PC-9 (cell line): ENCODE measurements around the gene ARID4B. TPM values are rescaled to one million over a fixed set of nuclear protein-coding genes. Genes with fewer than 3 reads are reported as not detected.
A peak's percentile ranks its signal among the peaks of the same experiment; 100 is the strongest.

Source experiments
- BruUV-seq: library from RNA; stranded (reverse); fragments of 400-500 nt; replicated peaks from 2 replicates; lab custom pipeline; 2021; lab: Mats Ljungman, UMichigan
- CTCF ChIA-PET: fragments of 300-600 bp; sonication (Branson Sonifier 250); formaldehyde crosslinking; loops from one replicate; lab custom pipeline; 2022; ENCODE audit warnings: antibody characterized with exemption; lab: Charles Lee
- POLR2A ChIA-PET: fragments of 300-600 bp; sonication (Branson Sonifier 250); formaldehyde crosslinking; loops from one replicate; lab custom pipeline; 2022; ENCODE audit warnings: antibody characterized with exemption; ENCODE audit not compliant: unreplicated experiment; lab: Charles Lee
- DNase-seq, 2 experiments: peaks; one replicate each; pipeline versions ENCODE4 v3.0.0 to v3.0.0-alpha.2; 2015 to 2022; ENCODE audit warnings: mixed read lengths in 1 of 2
- H2AFZ ChIP-seq: fragments of 200-600 bp; sonication (generic); 2 replicates; pipeline ENCODE4 v1.8.1; 2017; ENCODE audit warnings: antibody characterized with exemption
- H3F3A ChIP-seq: fragments of 200-600 bp; sonication (generic); 2 replicates; pipeline ENCODE4 v1.8.1; 2017; ENCODE audit warnings: antibody characterized with exemption, mild to moderate bottlenecking, low read depth; ENCODE audit not compliant: insufficient read depth
- H3K27ac ChIP-seq: fragments of 200-600 bp; sonication (generic); 2 replicates; pipeline ENCODE4 v1.6.1; 2016; ENCODE audit warnings: mixed run types
- H3K27me3 ChIP-seq: fragments of 200-600 bp; sonication (generic); 2 replicates; pipeline ENCODE4 v1.6.1; 2016; ENCODE audit warnings: low read depth, mixed run types; ENCODE audit not compliant: insufficient read depth
- H3K36me3 ChIP-seq: fragments of 200-600 bp; sonication (generic); 2 replicates; pipeline ENCODE4 v1.6.1; 2016; ENCODE audit warnings: low read depth, mixed run types
- H3K4me1 ChIP-seq: fragments of 200-600 bp; sonication (generic); replicated peaks from 2 replicates; pipeline ENCODE4 v1.6.1; 2016; ENCODE audit warnings: mixed run types; ENCODE audit not compliant: insufficient read depth
- H3K4me2 ChIP-seq: fragments of 200-600 bp; sonication (generic); 2 replicates; pipeline ENCODE4 v1.6.1; 2017; ENCODE audit warnings: mixed run types
- H3K4me3 ChIP-seq: fragments of 200-600 bp; sonication (generic); 2 replicates; pipeline ENCODE4 v1.6.1; 2016; ENCODE audit warnings: mixed run types
- H3K79me2 ChIP-seq: fragments of 200-600 bp; sonication (generic); 2 replicates; pipeline ENCODE4 v1.6.1; 2017; ENCODE audit warnings: low read depth, mixed run types
- H3K9me2 ChIP-seq: fragments of 200-600 bp; sonication (generic); 2 replicates; pipeline ENCODE4 v1.8.1; 2017; ENCODE audit warnings: mild to moderate bottlenecking; ENCODE audit not compliant: insufficient read depth
- H3K9me3 ChIP-seq: fragments of 200-600 bp; sonication (generic); 2 replicates; pipeline ENCODE4 v1.8.1; 2016; ENCODE audit warnings: low read depth; ENCODE audit not compliant: insufficient read depth
- H4K20me1 ChIP-seq: fragments of 200-600 bp; sonication (generic); 2 replicates; pipeline ENCODE4 v1.8.1; 2017; ENCODE audit not compliant: insufficient read depth
- EZH2 ChIP-seq: fragments of 200-600 bp; sonication (generic); IDR thresholded peaks from 2 replicates; pipeline ENCODE4 v1.8.0; 2017; ENCODE audit warnings: antibody characterized with exemption, low read depth
- intact Hi-C: fragments of 100-400 bp; cut with micrococcal nuclease; formaldehyde crosslinking; loops from one replicate; pipeline ENCODE4 v1.10.0; 2022; ENCODE audit not compliant: unreplicated experiment
- total RNA-seq: library from RNA; stranded (reverse); gene quantifications from 2 replicates; pipeline ENCODE4 v1.2.3, GENCODE V29; 2021
- TF ChIP-seq, protein P1 (sequence below): fragments of 200-600 bp; sonication (generic); conservative IDR thresholded peaks from 2 replicates; pipeline ENCODE4 v1.6.1; 2017; ENCODE audit warnings: mixed run types, antibody characterized with exemption, mild to moderate bottlenecking, moderate library complexity

The ARID4B gene
- total RNA-seq, 1 experiment from 2014 or later: 47.1 TPM

DNA sequence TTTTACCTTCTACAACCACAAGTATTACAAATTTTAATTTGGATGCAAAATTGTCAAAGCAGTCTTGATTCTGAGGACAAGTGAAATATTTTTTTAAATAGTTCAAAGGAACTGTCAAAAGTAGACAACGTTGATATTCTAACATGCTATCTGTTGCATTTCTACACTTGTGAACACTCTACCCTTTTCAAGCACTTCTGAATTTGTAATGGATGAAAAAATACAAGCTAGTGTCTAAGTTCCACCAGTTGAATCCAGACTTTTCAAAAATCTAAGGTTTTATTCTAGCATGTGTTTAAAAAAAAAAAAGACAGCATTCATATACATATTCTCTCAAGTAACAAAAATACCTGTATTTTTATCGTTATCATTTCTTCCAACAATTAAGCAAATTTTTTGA, 2.1 kb downstream of the ARID4B start:
- Histone ChIP-seq H3K4me3 (peak overlapping the region; percentile 89), H4K20me1 (peaks cover 37% of the 10 kb centered on the region), H3K9me2 (no peaks in the 10 kb centered on the region), H2AFZ (no peak overlapping the region), H3K27me3 (no peaks in the 10 kb centered on the region), H3F3A (peaks cover 16% of the 10 kb centered on the region), H3K9me3 (no peaks in the 10 kb centered on the region), H3K79me2 (peaks cover 89% of the 10 kb centered on the region), H3K4me2 (peak overlapping the region; percentile 94), H3K36me3 (peaks cover 18% of the 10 kb centered on the region; the same call in 1 of the 2 replicates), H3K27ac (no peak overlapping the region), H3K4me1 (peaks cover 29% of the 10 kb centered on the region)
- intact Hi-C loops: loop anchor here (5.0 to 10.0 kb wide), 3 partner anchors 164 to 954 kb away; partner anchors contain the start of genes COA6, RBM34 and TOMM20
- DNase-seq: no peak
- CTCF ChIA-PET: interaction anchor here (0.6 kb wide), 2 partner anchors 15 to 37 kb away, joined by 3 to 4 read pairs; no protein-coding TSS in a partner anchor
- POLR2A ChIA-PET: interaction anchor here (0.6 kb wide), 2 partner anchors 62 to 914 kb away, joined by 5 to 6 read pairs; no protein-coding TSS in a partner anchor
- no peak for TF ChIP-seq EZH2
- TF ChIP-seq, protein P1, sequence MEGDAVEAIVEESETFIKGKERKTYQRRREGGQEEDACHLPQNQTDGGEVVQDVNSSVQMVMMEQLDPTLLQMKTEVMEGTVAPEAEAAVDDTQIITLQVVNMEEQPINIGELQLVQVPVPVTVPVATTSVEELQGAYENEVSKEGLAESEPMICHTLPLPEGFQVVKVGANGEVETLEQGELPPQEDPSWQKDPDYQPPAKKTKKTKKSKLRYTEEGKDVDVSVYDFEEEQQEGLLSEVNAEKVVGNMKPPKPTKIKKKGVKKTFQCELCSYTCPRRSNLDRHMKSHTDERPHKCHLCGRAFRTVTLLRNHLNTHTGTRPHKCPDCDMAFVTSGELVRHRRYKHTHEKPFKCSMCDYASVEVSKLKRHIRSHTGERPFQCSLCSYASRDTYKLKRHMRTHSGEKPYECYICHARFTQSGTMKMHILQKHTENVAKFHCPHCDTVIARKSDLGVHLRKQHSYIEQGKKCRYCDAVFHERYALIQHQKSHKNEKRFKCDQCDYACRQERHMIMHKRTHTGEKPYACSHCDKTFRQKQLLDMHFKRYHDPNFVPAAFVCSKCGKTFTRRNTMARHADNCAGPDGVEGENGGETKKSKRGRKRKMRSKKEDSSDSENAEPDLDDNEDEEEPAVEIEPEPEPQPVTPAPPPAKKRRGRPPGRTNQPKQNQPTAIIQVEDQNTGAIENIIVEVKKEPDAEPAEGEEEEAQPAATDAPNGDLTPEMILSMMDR: no peak
- no TSS peak for BruUV-seq

DNA sequence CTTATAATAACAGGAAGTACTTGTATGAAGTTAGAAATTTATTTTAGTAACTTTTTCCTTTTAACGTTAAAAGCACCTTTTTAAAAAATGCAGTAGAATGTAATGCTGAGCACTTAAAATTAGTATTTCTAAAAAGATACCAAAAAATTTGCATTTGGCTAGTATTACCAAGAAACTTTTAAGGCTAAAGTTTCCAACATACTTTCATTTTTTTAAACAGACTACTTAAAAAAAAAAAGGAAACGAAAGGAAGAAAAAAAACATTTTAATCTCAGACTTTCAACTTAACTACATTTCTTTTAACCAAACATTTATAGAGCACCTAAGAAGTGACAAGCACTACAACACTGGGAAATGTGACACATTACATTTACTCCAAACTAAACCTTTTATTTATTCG, 2.8 kb downstream of the ARID4B start:
- Histone ChIP-seq H3K36me3 (peaks cover 18% of the 10 kb centered on the region; the same call in 1 of the 2 replicates), H4K20me1 (peaks cover 39% of the 10 kb centered on the region), H3K27ac (no peak overlapping the region), H3K27me3 (no peaks in the 10 kb centered on the region), H3K9me2 (no peaks in the 10 kb centered on the region), H3K79me2 (peaks cover 89% of the 10 kb centered on the region), H3K4me1 (peaks cover 26% of the 10 kb centered on the region), H3K4me2 (peak overlapping the region; percentile 94), H3K9me3 (no peaks in the 10 kb centered on the region), H3F3A (peaks cover 14% of the 10 kb centered on the region), H2AFZ (no peak overlapping the region), H3K4me3 (peak overlapping the region; percentile 89; the same call in 1 of the 2 replicates)
- no peak for TF ChIP-seq EZH2
- TF ChIP-seq, protein P1: no peak
- no TSS peak for BruUV-seq
- CTCF ChIA-PET: no interaction called here
- POLR2A ChIA-PET: no interaction called here
- intact Hi-C loops: loop anchor here (5.0 to 10.0 kb wide), 3 partner anchors 163 to 953 kb away; partner anchors contain the start of genes COA6, RBM34 and TOMM20
- DNase-seq: no peak

- ChIA-PET CTCF (interaction anchor here (0.6 kb wide), 1 partner anchor 69 kb away, joined by 5 read pairs; no protein-coding TSS in a partner anchor), POLR2A (no interaction called here)
- intact Hi-C loops: loop anchor here (10.0 kb wide), 1 partner anchor 199 kb away; the partner anchor contains the start of gene TOMM20
- peaks cover 5% of the 10 kb centered on the region for H3F3A ChIP-seq
- H2AFZ ChIP-seq: no peak overlapping the region
- H3K4me3 ChIP-seq: no peak overlapping the region
- no peaks in the 10 kb centered on the region for H3K9me2 ChIP-seq
- H3K27ac ChIP-seq: no peak overlapping the region
- BruUV-seq: no TSS peak
- H4K20me1 ChIP-seq: peaks cover 39% of the 10 kb centered on the region
- peaks cover 21% of the 10 kb centered on the region; the same call in 1 of the 2 replicates for H3K36me3 ChIP-seq
- peaks cover 89% of the 10 kb centered on the region for H3K79me2 ChIP-seq
- peaks cover 26% of the 10 kb centered on the region for H3K4me1 ChIP-seq
- DNase-seq: no peak
- peak overlapping the region; percentile 94; the same call in 1 of the 2 replicates for H3K4me2 ChIP-seq
- TF ChIP-seq, protein P1: no peak
- no peak for TF ChIP-seq EZH2
- H3K27me3 ChIP-seq: no peaks in the 10 kb centered on the region
- no peaks in the 10 kb centered on the region for H3K9me3 ChIP-seq
Observed at GRCh38 chr1:235324296-235324695, 3.7 kb downstream of the ARID4B start.
